Activated CD8-positive, alpha-beta memory T cell treated with anti-CD3 and anti-CD28 coated beads, Interleukin-2, amount 10 ng/mL, durations not matched to agents 7 days and 5 days (primary cell): ENCODE results near the gene ALX4. TPM values are rescaled to one million over a fixed set of nuclear protein-coding genes. Genes with fewer than 3 reads are reported as not detected.

Source experiments
- ATAC-seq: fragments of 150-1000 bp; cut with Tn5 transposase; one replicate; pipeline ENCODE4 v1.10.0; 2021; ENCODE audit warnings: moderate library complexity
- CTCF ChIA-PET: fragments of 350-600 bp; sonication (Branson Sonifier 250); formaldehyde crosslinking; loops from one replicate; lab custom pipeline; 2021; ENCODE audit warnings: antibody characterized with exemption; lab: Charles Lee
- DNase-seq: peaks from one replicate; pipeline ENCODE4 v3.0.0-alpha.2; 2020
- H3K27ac Mint-ChIP-seq: one replicate; pipeline ENCODE4 v1.8.0; 2021; ENCODE audit warnings: mild to moderate bottlenecking, mixed read lengths
- H3K27me3 Mint-ChIP-seq: one replicate; pipeline ENCODE4 v1.8.0; 2021; ENCODE audit warnings: mixed read lengths
- H3K36me3 Mint-ChIP-seq: one replicate; pipeline ENCODE4 v1.8.0; 2021; ENCODE audit warnings: mild to moderate bottlenecking, mixed read lengths
- H3K4me1 Mint-ChIP-seq: one replicate; pipeline ENCODE4 v1.8.0; 2021; ENCODE audit warnings: mixed read lengths
- H3K4me3 Mint-ChIP-seq: one replicate; pipeline ENCODE4 v1.8.0; 2021; ENCODE audit warnings: mild to moderate bottlenecking, moderate library complexity, mixed read lengths
- H3K9me3 Mint-ChIP-seq: one replicate; pipeline ENCODE4 v1.8.0; 2022; ENCODE audit warnings: low read depth, mixed read lengths
- total RNA-seq, 2 experiments: library from RNA; stranded (reverse); gene quantifications; one replicate each; pipeline ENCODE4 v1.2.3, GENCODE V29; 2021

Gene ALX4
- total RNA-seq, 2 experiments from 2014 or later: not detected

DNA sequence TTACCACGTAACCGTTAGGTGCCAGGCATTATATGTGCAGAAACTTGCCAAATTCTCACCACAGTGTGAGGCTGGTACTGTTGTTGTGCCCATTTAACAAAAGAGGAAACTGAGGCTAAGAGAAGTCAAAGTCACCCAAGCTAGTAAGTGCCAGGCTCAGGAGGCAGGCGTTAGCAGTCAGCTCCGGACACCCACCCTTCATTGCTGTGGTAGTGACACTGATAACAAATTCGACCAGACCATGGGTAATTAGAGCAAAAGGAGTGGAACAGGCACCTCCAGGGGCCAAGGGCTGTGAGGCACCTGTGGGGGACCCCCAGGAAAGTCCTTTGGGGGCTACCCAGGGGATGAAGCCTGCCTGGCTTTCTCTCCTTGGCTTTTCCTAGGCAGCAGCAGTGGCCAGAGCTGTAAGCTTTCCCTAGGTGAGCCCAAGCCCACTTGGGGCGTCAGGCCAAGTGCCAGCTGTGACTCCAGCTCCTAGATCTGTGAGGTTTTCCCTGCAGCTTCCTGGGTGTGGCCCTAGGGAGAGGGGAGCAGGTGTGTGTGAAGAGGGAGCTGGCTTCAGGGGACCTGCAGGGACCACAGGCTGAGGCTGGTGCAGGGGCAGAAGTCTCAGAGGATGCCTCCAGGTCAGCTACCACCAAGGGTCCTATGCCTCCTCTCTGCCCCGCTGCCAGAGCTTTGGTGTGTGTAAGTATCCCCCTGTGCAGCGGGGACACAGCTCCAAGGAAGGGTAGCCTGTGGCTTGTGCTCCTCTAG is 19.7 kb upstream of the ALX4 start:
- CTCF ChIA-PET: interaction anchor here (0.6 kb wide), 1 partner anchor 86 kb away, joined by 4 read pairs; no protein-coding TSS in a partner anchor
- H3K27me3 Mint-ChIP-seq: peaks cover 70% of the 10 kb centered on the region
- DNase-seq: no peak
- no peaks in the 10 kb centered on the region for H3K36me3 Mint-ChIP-seq
- no peak overlapping the region for H3K4me3 Mint-ChIP-seq
- H3K4me1 Mint-ChIP-seq: no peaks in the 10 kb centered on the region
- no peaks in the 10 kb centered on the region for H3K9me3 Mint-ChIP-seq
- H3K27ac Mint-ChIP-seq: no peak overlapping the region
- no peak for ATAC-seq

DNA sequence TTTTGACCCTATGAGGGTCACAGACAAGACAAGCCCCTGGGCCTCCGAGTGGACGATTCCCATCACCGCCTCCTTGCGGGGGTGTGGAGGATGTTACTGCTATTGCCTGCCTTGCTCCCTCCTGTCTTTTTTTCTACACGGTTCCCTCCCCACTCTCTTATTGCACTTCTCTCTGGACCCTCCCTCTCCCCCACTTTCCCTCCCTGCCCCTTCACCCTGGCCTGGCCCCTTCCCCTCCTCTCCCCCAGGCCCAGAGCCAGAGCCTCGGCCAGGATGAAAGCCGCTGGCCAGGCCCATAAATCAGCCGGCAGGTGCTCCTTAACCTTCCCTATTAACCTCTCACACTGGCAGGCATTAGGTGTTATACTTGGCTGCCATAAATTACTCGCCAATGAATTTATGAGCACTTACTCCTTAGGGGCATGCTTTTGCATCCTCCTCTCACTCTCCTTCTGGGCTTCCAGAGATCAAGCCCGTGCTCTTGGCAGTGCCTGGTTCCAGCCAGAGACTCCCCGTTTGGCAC is 18.3 kb upstream of the ALX4 start:
- H3K4me3 Mint-ChIP-seq: no peak overlapping the region
- no peak for DNase-seq
- peaks cover 72% of the 10 kb centered on the region for H3K27me3 Mint-ChIP-seq

DNA sequence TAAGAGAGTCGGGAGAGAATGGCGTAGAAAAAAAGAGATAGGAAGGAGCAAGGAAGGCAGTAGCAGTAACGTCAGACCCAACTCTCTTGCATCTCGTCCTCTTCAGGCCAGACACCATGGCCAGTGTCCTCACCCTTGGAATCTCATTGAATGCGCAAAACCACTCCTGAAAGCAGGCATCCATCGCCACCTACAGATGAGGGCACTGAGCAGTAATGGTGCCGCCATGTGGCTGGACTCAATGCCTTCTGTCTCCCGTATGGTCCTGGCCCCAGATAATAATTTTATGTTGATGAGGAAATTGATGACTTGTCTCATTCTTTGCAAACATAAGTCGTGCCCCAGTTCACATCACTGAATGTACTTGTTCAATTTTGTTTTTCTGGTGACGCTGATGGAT is 17.8 kb upstream of the ALX4 start:
- H3K27me3 Mint-ChIP-seq: peaks cover 73% of the 10 kb centered on the region
- no peak for ATAC-seq
- no peaks in the 10 kb centered on the region for H3K9me3 Mint-ChIP-seq
- H3K4me3 Mint-ChIP-seq: no peak overlapping the region
- no peaks in the 10 kb centered on the region for H3K4me1 Mint-ChIP-seq
- DNase-seq: no peak
- CTCF ChIA-PET: no interaction called here
- no peak overlapping the region for H3K27ac Mint-ChIP-seq
- H3K36me3 Mint-ChIP-seq: no peaks in the 10 kb centered on the region

More for the DNA sequence above, 18.3 kb upstream of the ALX4 start:
- CTCF ChIA-PET: no interaction called here
- H3K4me1 Mint-ChIP-seq: no peaks in the 10 kb centered on the region
- no peaks in the 10 kb centered on the region for H3K36me3 Mint-ChIP-seq
- no peak overlapping the region for H3K27ac Mint-ChIP-seq
- no peak for ATAC-seq
- H3K9me3 Mint-ChIP-seq: no peaks in the 10 kb centered on the region

- Mint-ChIP-seq H3K4me1 (no peaks in the 10 kb centered on the region), H3K36me3 (no peaks in the 10 kb centered on the region), H3K27me3 (peaks cover 73% of the 10 kb centered on the region), H3K27ac (no peak overlapping the region), H3K9me3 (no peaks in the 10 kb centered on the region), H3K4me3 (no peak overlapping the region)
- CTCF ChIA-PET: no interaction called here
- DNase-seq (no peak), ATAC-seq (no peak)
These were observed 16.9 kb upstream of the ALX4 start for GRCh38 chr11:44326615-44327475.

GRCh38 chr11:44325698-44326097 is 15.8 kb upstream of the ALX4 start:
- CTCF ChIA-PET: no interaction called here
- peaks cover 80% of the 10 kb centered on the region for H3K27me3 Mint-ChIP-seq
- H3K4me1 Mint-ChIP-seq: no peaks in the 10 kb centered on the region
- ATAC-seq (no peak), DNase-seq (no peak)
- no peak overlapping the region for H3K4me3 Mint-ChIP-seq
- H3K9me3 Mint-ChIP-seq: no peaks in the 10 kb centered on the region
- H3K36me3 Mint-ChIP-seq: no peaks in the 10 kb centered on the region
- no peak overlapping the region for H3K27ac Mint-ChIP-seq

DNA sequence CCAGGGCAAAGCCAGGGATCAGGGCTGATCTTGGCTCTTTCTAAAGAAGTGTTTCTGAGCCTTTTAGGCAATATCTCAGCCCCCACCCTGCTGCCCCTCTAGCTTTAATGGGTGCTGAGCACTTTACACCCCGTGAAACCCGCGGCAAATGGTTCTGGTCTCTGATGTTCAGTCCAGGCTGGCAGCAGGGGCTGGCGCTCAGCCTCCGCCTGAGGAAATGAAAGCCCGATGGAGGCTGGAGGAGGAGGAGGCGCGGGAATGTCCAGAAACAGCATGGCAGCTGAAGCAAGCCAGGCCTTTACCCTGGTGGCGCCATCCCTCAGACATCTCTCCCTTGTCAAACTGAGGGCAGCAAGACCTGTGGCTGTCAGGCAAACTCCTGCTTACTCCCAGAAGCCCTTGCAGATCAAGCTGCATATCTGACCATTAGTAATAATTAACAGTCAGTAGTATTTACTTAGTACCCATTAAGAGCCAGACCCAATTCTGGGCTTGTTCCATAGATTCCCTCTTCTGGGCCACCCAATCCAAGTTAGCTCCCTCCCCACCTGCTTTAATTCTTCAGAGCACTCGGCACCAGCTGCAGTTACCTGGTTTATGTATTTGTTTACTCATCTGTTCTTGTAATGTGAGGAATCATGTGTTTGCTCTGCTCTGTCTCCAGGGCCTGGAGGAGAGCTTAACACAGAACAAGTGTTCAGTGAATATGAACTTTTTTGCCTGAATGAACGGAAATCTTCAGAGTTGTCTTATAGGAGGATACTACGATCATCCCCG is 15.0 kb upstream of the ALX4 start:
- Mint-ChIP-seq H3K4me3 (no peak overlapping the region), H3K27ac (no peak overlapping the region), H3K9me3 (no peaks in the 10 kb centered on the region), H3K4me1 (peaks cover 3% of the 10 kb centered on the region), H3K27me3 (peaks cover 85% of the 10 kb centered on the region), H3K36me3 (no peaks in the 10 kb centered on the region)
- DNase-seq (no peak), ATAC-seq (no peak)
- CTCF ChIA-PET: interaction anchor here (0.8 kb wide), 1 partner anchor 229 kb away, joined by 3 read pairs; the partner anchor contains the start of gene EXT2

GRCh38 chr11:44324222-44324621 is 14.3 kb upstream of the ALX4 start:
- Mint-ChIP-seq H3K4me1 (peaks cover 3% of the 10 kb centered on the region), H3K36me3 (no peaks in the 10 kb centered on the region), H3K9me3 (no peaks in the 10 kb centered on the region), H3K4me3 (no peak overlapping the region), H3K27ac (no peak overlapping the region), H3K27me3 (peaks cover 88% of the 10 kb centered on the region)
- DNase-seq (no peak), ATAC-seq (no peak)
- CTCF ChIA-PET: interaction anchor here (0.8 kb wide), 1 partner anchor 229 kb away, joined by 3 read pairs; the partner anchor contains the start of gene EXT2

DNA sequence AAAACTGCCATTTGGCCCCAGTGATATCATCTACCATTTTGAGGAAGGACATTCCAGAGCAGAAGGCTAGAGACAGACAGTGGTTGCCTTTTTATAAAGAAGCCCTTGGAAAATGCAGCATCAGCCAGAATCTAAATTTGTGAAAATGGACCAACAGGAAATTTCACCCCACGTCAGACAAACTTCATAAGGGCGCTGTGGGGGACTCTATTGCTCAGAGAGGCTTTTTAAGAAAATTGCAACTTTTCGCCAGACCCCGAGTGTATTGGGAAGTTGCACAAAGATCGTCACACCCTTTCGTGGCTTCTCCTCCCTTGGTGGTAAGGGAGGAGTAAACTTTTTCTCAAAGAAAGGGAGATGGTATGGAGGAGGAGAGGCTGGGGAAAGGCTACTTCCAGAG is 12.3 kb upstream of the ALX4 start:
- H3K36me3 Mint-ChIP-seq: no peaks in the 10 kb centered on the region
- CTCF ChIA-PET: no interaction called here
- H3K9me3 Mint-ChIP-seq: no peaks in the 10 kb centered on the region
- H3K27ac Mint-ChIP-seq: no peak overlapping the region
- no peak for DNase-seq
- peaks cover 93% of the 10 kb centered on the region for H3K27me3 Mint-ChIP-seq
- H3K4me1 Mint-ChIP-seq: peaks cover 3% of the 10 kb centered on the region
- H3K4me3 Mint-ChIP-seq: no peak overlapping the region
- no peak for ATAC-seq

GRCh38 chr11:44321059-44321458 is 11.1 kb upstream of the ALX4 start:
- peaks cover 3% of the 10 kb centered on the region for H3K4me1 Mint-ChIP-seq
- no peaks in the 10 kb centered on the region for H3K9me3 Mint-ChIP-seq
- H3K36me3 Mint-ChIP-seq: no peaks in the 10 kb centered on the region
- CTCF ChIA-PET: interaction anchor here (0.7 kb wide), 1 partner anchor 34 kb away, joined by 3 read pairs; no protein-coding TSS in a partner anchor
- H3K27me3 Mint-ChIP-seq: peaks cover 98% of the 10 kb centered on the region
- no peak overlapping the region for H3K4me3 Mint-ChIP-seq
- H3K27ac Mint-ChIP-seq: no peak overlapping the region
- ATAC-seq (no peak), DNase-seq (no peak)

DNA sequence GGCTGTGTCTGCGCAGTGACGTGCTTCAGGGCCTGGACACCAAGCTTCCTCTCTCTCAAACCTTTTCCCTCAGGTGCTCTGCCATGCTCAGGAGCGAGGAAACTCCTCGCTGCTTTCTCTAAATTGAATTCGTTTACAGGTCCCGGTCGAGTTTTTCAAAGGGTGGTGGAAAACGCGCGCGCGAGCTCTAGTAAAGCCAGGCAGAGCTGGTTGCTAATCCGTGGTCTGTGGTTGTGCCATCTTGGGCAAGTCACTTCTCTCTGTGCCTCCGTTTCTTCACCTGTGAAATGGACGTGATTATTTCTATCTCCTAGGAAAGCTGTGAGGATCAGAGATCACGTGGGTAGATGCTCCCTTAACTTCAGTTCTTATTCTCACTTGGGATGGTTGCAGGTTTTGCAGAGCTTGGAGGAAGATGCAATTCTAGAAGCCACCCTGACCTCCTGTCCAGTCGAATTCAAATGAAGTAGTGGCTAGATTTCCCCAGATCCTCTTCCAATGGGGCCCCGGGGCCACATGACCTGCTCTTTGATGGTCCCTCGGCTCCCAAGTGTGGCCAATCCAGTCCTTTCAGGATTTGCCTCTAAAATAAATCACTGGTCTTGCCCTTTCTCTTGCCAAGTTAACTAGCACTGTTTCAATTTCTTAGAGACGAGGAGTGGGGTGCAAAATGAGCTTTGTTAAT is 10.5 kb upstream of the ALX4 start:
- ATAC-seq (no peak), DNase-seq (no peak)
- peaks cover 7% of the 10 kb centered on the region for H3K4me1 Mint-ChIP-seq
- no peak overlapping the region for H3K4me3 Mint-ChIP-seq
- no peaks in the 10 kb centered on the region for H3K9me3 Mint-ChIP-seq
- no peak overlapping the region for H3K27ac Mint-ChIP-seq
- peaks cover 98% of the 10 kb centered on the region for H3K27me3 Mint-ChIP-seq
- CTCF ChIA-PET: no interaction called here
- H3K36me3 Mint-ChIP-seq: no peaks in the 10 kb centered on the region

DNA sequence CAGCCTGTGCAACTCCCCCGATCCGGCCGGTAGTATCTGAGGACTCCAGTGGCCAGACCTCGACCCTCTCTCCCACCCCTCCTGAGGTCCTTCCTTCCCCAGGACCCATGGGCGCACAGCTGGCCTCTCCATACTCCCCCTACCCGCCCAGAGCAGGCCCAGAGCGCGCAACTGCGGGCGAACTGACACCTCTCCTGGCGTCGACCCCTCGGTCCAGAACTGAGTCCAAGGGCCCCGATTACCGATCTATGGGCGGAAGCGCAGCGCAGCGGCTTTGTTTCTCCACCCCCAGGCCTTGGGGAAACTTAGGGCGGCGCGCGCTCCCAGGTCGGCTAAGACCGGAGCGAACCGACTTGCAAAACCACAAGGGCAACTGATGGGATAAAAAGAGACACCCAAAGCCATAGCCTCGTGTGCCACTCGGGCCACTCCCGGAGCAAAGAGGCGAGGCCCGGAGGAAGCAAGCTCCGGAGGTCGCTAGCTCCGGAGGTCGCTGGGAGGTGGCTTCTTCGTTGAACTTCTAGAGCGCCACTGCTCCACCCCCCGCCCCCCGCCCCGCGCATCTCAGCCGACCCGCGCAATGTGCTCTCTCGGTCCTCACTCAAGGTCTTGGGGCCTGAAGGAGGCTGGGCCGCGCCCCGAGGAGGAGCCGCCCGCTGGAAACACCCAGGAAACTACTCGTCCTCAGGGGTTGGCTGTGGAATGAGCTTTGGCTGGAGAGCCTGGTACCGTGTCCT is 9.8 kb upstream of the ALX4 start:
- H3K4me1 Mint-ChIP-seq: peaks cover 7% of the 10 kb centered on the region
- CTCF ChIA-PET: no interaction called here

DNA sequence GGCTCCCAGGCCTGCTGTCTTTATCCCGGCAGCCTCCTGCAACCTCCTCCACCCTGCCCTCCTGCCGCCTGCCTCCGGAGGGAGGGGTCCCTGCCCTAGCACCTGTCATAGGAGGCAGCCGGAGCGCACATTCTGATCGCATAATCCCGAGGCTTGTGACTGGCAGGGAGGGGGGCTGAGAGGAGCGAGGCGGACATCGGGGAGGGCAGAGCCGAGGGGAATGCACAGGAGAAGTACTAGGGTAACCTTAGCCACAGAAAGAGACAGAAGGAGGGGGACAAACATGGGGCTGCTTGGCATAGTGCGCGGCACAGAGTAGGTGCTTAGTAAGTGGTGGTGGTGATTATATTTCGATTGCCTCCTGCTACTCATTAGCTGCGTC is 9.2 kb upstream of the ALX4 start:
- ATAC-seq (no peak), DNase-seq (no peak)
- Mint-ChIP-seq H3K9me3 (no peaks in the 10 kb centered on the region), H3K27ac (no peak overlapping the region), H3K4me1 (peaks cover 7% of the 10 kb centered on the region), H3K36me3 (no peaks in the 10 kb centered on the region), H3K27me3 (peaks cover 98% of the 10 kb centered on the region), H3K4me3 (no peak overlapping the region)
- CTCF ChIA-PET: no interaction called here

More for the DNA sequence above, 9.8 kb upstream of the ALX4 start:
- Mint-ChIP-seq H3K27me3 (peaks cover 98% of the 10 kb centered on the region), H3K27ac (no peak overlapping the region), H3K4me3 (no peak overlapping the region), H3K36me3 (no peaks in the 10 kb centered on the region), H3K9me3 (no peaks in the 10 kb centered on the region)
- no peak for ATAC-seq
- no peak for DNase-seq
